GM21360 (cell line): ENCODE results near the gene FOXN3.

Source experiments
- ATAC-seq: cut with Tn5 transposase; IDR thresholded peaks from one replicate; pipeline ENCODE4 v1.9.1; 2021; ENCODE audit warnings: mild to moderate bottlenecking, moderate library complexity; ENCODE audit not compliant: unreplicated experiment

FOXN3 gene

DNA sequence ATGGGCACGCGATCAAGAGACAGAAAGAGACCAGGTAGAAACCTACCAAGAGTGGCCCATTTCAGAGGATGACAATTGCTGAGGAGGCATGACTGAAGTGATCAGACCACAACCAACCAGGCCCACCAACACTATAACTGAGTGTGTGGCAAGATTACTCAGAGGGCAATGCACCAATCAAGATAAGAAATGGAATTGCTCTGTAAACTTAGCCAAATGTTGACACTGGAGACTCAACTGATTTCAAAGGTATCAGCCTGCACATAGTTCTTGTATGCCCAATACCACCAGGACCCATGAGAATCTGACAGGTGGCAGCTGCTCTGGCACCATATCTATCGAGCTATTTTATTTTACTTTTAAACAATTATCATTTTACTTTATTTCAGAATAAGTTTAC lies 128.9 kb downstream of the FOXN3 start:
- ATAC-seq: no peak

DNA sequence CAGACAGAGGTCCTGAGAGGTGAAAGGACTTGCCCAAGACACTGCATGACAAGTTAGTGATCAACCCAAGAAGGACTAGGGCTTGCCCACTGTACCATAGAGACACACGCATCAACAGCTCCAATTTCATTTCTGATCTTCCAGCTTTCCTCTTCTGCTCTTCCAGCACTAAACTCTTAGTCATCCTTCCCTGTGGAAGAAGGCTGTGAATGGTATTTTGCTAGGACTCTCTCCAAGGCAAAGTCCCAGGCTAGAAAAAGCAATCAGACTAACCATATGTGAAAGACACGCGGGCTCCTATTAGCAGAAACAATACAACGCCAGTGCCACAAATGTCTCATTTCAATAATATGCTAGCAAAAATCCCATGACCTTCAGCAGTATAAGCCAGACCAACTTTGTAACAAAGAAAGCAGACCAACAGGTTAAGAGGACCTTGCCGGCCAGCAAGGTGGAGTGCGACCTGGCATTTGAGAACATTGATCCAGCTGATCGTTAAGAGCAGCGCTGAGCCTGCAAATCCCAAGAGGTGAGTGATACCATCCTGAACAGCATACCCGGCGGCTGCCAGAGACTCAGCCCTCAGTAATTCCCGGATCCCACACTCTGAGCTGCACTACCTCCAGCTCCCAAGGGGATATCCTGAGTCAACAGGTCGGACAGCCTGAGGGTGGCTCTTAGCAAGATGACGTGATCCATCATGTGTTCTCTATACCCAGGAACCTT lies 132.5 kb downstream of the FOXN3 start:
- ATAC-seq: no peak

DNA sequence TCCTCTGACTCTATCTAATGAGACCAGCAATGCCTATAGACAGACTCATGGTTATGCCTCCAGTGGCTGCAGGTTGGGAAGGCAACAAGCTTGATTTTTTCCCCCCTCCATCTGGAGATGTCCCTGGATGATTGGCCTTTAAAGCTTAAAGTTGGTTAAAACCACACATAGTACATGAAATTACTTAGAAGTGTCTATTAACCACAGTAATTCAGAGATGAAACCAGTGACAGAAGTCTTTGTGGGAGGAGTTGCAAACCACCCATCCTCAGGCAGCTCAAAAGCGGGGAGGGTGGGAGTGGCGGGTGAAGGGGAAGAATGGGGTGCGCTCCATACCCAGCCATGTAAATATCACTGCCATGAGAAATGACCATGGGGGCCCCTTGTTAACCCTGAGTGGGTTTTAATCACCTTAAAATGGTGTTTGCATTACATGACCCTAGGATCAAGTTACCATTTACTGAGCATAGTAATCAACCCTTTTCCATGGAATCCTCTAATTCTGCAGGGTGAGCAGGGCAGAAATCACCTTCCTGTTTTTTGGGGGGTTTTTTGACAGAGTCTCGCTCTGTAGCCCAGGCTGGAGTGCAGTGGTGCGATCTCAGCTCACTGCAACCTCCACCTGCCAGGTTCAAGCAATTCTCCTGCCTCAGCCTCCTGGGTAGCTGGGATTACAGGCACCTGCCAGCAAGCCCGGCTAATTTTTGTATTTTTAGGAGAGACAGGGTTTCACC lies 133.5 kb downstream of the FOXN3 start:
- no peak for ATAC-seq

DNA sequence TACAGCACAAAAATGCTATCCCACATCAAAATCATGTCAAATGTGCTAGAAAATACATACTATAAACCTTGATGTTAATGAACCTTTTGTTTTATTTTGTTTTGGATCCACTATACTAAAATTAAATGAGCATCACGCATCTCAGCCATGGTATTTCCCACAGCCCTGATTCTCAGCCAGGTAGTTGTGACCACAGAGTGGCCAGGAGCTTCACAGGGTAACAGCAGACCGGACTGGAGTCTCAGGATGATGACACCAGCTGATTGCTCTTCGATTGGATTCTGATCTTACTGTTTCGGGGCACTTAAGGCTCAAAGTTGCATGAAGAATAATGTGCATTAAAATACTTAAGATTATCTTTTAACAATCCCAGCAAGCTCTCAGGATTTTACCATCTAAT lies 134.8 kb downstream of the FOXN3 start:
- ATAC-seq: no peak

DNA sequence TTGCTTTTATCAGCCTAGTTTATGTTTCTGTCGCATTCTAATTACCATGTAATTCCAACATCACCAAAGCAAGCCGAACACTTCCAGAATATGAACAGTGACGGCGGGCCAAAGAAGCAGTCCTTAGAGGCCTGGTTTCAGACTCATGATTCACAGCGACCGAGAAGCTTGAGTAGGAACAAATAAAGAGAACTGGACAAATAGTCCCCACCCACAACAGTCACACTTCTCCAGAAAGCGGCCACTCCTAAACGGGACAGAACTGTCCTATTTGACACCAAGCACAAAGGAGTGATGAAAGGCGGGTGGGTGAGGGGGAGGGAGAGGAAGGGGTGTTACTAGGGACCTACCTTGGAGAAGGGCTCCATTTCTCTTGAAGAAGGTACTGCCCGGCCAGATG lies 136.4 kb downstream of the FOXN3 start:
- no peak for ATAC-seq

DNA sequence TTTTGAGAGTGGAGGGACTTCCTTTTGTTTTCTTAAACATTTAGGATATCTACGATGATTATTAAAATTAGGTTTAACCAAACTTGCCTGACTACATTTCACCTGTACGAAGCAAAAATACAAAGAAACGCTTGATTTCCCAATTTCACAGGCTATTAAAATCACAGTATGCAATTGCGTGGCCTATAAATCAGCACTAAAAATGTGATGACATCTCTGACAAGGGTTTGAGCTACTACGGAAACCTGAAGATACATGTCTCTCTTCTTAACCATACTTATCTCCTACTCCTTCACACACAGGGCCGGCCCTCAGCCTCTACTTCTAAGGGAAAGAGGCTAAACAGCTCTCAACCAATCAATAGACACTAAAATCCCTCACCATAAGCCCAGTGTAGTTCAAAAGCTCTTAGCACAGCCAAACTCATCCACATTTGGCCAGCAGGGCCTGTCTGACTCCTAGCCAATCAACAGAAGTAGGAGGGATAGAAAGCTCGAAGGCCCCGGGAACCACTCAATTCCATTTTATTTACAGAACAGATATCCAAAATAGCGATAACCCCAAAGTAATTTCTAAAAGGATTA lies 137.3 kb downstream of the FOXN3 start:
- ATAC-seq: no peak

DNA sequence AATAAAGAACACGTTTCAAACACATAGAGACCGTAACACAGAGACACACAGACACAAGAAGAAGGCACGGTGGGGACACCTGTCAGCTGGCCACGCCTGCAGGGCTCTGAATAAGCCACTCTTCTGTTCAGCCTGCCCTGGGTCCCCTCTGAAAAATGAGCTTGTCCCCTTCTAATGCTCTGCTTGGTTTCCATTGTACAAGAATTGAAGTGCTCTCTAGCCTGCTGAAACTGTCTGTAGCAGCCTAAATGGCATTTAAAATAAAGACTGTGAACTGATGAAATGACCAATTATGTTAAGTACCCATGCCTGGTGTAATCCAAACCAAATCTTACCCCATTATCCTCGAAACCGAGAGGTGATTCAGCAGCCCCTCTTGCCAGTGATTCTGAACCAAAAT lies 139.8 kb downstream of the FOXN3 start:
- ATAC-seq: no peak

DNA sequence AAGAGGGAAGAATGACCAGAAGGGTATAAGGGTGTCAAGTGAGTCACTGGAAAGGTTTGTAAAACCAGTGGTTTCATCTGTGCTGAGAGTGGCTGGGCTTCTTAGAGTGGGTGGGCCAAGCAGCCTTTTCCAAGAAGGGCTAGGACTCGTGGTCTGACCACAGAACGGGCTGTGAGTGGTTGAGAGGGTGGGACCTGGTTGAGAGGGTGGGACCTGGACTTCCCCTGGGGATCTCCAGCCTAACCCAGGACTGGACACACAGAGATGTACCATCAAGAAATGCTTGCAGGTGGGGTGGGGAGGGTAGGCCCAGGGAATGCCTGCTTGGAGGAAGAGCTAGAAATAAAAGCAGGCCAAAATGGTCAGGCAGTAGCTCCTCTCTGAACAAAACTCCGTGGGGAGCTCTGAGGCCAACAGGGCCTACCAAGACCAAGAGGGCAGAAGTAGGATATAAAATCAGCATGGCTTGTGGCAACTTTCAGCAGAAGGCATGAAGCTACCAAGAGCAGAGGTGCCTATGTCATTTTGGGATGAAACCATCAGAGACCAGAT lies 140.5 kb downstream of the FOXN3 start:
- ATAC-seq: peak; percentile 97

DNA sequence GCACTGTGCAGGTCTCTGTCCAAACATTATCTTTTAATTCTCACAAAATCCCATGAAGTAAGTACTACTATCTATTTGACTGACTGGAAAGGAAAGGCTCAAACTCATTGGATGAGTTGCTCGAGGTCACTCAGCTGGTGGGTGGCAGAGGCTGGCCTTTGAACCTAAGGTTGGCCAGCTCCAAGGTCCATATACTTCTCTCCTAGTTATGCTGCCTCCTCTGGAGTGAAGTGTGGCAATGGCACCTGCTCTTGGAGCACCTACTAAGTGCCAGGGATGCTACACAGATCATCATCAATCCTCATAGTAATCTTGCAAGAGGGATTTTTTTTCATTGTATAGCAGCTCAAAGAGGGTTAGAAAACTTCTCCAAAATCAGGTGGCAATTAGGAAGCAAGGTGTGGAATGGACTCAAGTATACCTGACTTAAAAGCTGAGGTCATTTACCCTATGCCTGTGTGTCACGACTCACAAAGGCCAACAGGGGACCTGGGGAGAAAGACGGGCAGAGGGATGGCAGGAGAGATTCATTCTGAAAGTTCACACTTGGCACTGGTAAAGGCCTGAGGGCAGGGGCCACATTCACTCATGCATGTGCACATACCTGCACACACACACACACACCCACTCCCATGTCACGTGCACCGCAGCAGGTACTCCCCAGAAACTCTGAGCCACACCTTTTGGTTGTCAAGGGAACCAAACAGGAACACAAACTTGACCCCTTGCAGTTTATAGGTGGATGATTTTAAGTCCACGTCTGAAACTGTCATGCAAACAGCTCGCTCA lies 146.4 kb downstream of the FOXN3 start:
- ATAC-seq: peak; percentile 68

DNA sequence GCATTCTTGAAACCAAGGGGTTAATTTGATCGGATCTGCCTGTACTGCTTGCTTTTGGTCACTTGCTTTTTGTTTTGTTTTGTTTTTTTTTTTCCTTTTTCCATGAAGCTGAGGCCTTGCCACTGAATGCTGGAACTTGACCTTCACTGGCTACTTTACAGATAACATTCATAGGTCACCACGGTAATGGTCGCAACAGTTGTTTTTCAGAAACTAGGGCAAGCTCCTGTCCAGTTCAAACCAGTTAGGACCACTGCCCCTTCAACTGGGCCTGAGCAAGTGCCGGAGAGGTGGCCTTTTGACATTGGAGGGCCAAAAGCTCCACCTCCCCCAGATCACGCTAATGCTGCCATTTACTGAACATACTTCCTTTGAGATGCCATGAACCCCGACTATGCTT lies 147.6 kb downstream of the FOXN3 start:
- no peak for ATAC-seq

DNA sequence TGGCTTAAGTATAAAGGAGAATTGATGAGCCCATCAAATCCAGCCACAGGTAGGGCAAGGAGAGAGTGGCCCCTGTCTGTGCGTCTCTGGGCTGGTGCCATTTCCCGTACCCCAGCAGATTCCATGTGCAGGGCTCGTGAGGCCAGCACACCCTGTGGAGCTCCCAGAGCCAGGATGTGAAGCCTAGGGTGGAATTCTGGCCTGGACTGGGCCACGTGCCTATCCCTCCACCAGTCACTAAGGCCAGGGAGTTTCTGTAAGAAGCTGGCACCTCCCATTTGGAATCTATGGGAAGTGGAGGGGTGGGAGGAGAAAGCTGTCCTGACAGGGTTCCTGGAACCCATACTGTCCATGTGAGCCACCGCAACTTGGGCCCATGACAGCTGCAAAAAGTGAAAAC lies 148.5 kb downstream of the FOXN3 start:
- no peak for ATAC-seq

DNA sequence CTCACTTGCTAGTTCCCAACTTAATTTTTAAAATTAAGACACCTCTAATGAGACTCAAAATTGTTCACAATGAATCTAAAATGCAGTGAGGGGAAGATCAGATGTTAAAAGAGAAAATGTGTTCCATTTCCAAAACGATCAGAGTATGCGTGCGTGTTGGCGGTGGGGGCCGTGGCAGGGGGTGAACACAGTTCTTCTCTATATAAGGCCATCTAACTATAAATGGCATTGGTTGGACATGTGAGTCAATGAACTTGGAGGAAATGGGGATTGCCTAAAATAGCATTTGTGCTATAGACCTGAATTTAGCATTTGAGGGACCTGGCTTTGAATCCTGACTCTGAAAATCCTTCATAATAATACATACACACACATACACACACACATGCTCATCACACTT lies 149.4 kb downstream of the FOXN3 start:
- no peak for ATAC-seq

DNA sequence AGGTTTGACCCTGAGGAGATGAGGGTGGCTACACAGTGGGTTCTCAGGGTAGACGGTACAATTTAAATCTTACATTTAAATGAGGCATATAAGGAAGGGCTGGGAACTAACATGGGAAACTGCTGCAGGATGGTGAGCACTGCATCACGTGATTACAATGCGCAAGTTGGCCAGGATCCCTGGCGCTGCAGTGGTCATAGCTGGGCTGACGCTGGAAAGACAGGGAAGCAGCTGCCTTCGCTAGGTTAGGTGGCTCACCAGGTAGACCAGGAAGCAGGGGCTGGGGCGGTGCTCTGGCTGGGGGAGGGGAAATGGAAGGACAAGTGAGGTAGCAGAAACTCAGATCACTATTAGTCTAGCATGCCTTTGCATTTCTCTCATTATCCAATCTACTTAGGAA lies 149.9 kb downstream of the FOXN3 start:
- ATAC-seq: no peak

DNA sequence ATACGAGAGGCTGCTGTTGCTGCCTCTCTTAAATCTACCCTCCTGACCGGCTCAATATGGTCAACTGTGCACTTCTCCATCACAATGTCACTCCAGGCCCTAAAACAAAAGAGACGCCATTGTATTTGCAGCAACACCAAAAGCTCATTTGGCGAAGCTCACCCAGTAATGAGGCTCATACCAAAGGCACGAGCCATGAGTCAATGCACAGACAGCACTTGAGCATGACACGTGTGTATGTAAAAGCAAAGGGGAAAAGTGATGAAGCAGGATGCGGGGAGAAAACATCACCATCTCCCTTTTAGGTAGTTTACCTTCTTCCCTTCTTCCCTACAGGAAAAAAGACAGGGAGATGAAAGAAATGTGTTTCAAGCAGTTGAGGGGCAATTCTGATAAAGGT lies 150.3 kb downstream of the FOXN3 start:
- ATAC-seq: no peak

DNA sequence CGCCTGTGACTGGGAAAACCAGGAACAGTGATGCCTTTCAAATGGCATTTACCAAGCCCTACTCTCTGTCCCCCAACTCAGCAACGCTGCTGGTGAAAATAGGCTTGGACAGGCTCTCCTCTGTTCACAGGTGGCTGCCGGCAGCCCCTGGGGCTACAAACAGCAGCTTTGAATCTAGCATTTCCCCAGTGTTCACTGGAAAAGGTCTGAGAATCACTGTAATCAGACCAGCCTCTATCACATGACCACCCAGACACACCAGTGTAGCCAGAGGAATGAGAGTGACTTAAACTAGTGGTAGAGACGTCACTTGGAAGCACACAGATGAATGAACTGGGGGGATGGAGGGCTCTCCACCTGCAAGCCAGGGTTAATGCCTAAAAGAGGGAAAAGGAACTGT lies 151.8 kb downstream of the FOXN3 start:
- no peak for ATAC-seq

DNA sequence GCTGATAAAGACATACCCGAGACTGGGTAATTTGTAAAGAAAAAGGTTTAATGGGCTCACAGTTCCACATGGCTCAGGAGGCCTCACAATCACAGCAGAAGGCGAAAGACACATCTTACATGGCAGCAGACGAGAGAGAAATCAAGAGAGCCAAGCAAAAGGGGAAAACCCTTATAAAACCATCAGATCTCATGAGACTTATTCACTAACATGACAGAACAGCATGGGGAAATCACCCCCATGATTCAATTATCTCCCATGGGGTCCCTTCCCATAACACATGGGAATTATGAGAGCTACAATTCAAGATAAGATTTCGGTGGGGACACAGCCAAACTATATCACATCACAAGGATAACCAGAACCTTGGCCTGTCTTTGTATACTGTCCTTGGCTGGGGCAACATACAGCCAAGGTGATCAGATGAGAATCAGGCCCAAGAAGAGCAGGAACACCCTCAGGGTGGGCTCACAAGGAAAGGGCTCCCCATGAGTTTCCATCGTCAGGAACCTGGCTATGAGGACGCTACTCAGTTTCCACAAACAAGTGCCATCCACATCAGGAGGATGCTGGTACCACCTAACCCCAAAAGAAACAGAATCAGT lies 152.7 kb downstream of the FOXN3 start:
- no peak for ATAC-seq

DNA sequence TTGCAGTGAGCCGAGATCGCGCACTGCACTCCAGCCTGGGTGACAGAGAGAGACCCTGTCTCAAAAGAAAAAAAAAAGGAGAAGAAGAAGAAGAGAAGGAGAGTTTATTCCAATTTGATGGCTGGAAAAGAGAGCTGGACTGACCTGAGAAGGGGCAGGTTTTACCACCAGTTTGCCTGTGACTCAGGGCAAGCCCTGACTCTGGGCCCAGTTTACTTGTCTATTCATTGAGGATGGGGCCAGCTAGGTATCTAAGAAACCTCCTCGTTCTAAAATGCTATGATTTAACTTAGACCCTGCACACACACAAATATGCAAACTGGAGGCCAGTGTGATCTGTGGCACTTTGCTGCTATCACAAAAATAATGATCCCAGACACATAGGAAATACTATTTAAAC lies 155.0 kb downstream of the FOXN3 start:
- no peak for ATAC-seq

DNA sequence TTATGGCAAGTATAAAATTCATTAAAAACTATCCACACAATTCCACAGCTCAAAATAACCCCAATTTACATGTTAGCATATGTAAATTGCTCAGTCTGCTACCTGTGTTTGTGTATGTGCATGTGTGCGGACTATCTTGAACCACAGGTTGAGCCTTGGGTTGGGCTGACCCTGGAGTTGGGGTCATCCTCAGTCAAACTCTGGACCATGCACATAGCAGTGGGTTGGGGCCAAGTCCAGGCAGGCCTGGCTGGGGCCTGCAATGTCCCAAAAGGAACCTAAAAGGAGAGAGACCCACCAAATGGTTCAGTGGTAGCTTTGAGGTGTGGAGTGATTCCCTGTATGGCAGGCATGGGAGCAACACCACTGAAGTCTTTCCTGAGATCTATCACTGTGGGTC lies 156.1 kb downstream of the FOXN3 start:
- ATAC-seq: no peak

DNA sequence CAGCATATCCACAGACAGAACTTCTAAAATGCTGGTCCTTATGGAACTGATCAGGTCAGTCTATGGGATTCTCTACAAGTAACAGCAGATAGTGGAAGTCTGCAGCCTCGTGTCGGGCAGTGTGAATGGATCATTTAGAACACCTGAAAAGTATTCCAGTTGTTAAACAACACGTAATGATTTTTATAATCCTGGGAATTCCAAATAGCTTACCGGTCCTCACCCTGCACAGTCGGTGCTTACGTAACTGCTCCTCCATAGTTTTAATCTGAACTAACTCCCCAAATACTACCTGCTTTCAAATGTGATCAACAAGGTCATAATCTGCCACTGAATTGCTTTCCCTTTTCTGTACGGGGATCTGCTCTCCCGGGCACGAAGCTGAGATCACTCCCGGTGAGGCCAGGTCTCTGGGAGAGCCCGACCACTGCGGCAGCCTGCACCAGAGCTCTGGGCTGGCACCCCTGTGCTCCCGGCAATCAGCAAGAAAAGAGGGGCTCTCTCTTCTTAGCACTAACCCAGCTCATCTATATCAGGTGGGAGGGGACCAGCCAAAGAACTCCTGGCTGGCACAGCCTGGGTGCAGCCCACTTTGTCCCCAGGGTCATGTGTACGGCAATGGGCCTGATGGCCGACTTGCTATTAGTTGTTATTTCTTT lies 157.0 kb downstream of the FOXN3 start:
- ATAC-seq: no peak

DNA sequence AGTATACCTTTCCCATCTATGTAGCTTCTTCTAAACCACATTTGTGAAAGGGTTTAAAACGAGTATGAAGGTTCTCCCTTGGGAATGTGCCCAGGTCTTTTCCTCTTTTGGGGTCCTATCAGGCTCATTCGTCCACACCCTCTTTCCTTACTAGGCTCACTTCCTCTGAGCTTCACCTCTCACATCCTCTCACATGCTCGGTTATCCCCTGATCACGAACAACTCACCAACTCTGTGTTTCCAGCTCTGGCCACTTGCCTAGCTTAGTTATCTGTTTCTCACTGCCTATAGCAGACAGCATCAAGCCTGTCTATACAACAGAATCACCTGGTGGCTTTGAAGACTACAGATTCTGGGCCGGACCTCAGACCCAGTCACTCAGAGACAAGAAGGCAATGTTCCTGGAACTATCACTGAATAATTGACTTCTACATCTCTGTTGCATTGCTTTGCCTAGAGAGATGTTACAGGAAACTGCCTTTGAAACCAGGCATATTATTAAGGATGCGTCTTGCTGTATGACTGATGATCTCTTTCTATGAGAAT lies 158.2 kb downstream of the FOXN3 start:
- ATAC-seq: peak; percentile 49
